Lung (tissue), 12 donors: ENCODE data around the gene ITGB7. TPM values are rescaled to one million over a fixed set of nuclear protein-coding genes. Genes with fewer than 3 reads are reported as not detected.

ENCODE experiments used
- ATAC-seq: fragments of 200-7000 bp; cut with Tn5 transposase; one replicate; pipeline ENCODE4 v1.9.1; 2020; ENCODE audit warnings: moderate number of reproducible peaks; ENCODE audit not compliant: insufficient read depth, low FRiP score
- DNase-seq, 3 donors: peaks; one replicate each; pipeline ENCODE4 v3.0.0-alpha.2; 2013 to 2017
- H3K27ac ChIP-seq, 2 donors: one replicate each; pipeline ENCODE4 v1.5.1; 2013; ENCODE audit warnings: mild to moderate bottlenecking in 2 of 2, moderate library complexity in 2 of 2, control low read depth in 1 of 2, inconsistent platforms in 1 of 2, low read depth in 1 of 2, low read length in 1 of 2
- H3K27me3 ChIP-seq, 3 donors: one replicate each; pipeline ENCODE4 v1.5.1; 2013; ENCODE audit warnings: low read length in 2 of 3; ENCODE audit not compliant: control insufficient read depth in 3 of 3, insufficient read depth in 3 of 3
- H3K36me3 ChIP-seq, 4 donors: one replicate each; pipeline ENCODE4 v1.5.1; 2013; ENCODE audit warnings: low read length in 4 of 4, mild to moderate bottlenecking in 1 of 4, moderate library complexity in 1 of 4; ENCODE audit not compliant: control insufficient read depth in 4 of 4, insufficient read depth in 4 of 4
- H3K4me1 ChIP-seq, 5 donors: one replicate each; pipeline ENCODE4 v1.5.1; 2013; ENCODE audit warnings: low read length in 5 of 5, mild to moderate bottlenecking in 2 of 5, moderate library complexity in 1 of 5; ENCODE audit not compliant: control insufficient read depth in 5 of 5, insufficient read depth in 5 of 5
- H3K4me3 ChIP-seq: one replicate; pipeline ENCODE4 v1.5.1; 2013; ENCODE audit warnings: mild to moderate bottlenecking, control low read depth, moderate library complexity
- H3K9ac ChIP-seq, 2 donors: one replicate each; pipeline ENCODE4 v1.5.1; 2013; ENCODE audit warnings: low read length in 2 of 2, control low read depth in 1 of 2; ENCODE audit not compliant: insufficient read depth in 1 of 2
- H3K9me3 ChIP-seq, 4 donors: one replicate each; pipeline ENCODE4 v1.5.1; 2013; ENCODE audit warnings: low read length in 3 of 4, mild to moderate bottlenecking in 1 of 4, moderate library complexity in 1 of 4; ENCODE audit not compliant: control insufficient read depth in 4 of 4, insufficient read depth in 3 of 4
- WGBS, 2 donors: extraction: QIAGEN DNeasy Blood & Tissue Kit; methylation state at CpG; one replicate each; pipeline ENCODE4 v1.1.7; 2013; 5-methylcytosine and 5-hydroxymethylcytosine counted together
- polyA plus RNA-seq, 2 donors: library from polyadenylated mRNA; stranded (reverse); fragments of 200-250 nt; gene quantifications; one replicate each; pipeline ENCODE4 v1.2.1, GENCODE V29; 2013
- total RNA-seq, 2 donors: library from RNA; depleted of rRNA in 1 of 2; stranded (reverse); fragments of >200 nt in 1 of 2; gene quantifications; one replicate each; pipeline ENCODE4 v1.2.1, GENCODE V29; 2014 to 2021
- TF ChIP-seq, protein P1 (sequence below): IDR thresholded peaks from 2 replicates; pipeline ENCODE4 v1.5.1; 2012; ENCODE audit warnings: mild to moderate bottlenecking; ENCODE audit errors: control extremely low read depth, extremely low read depth
- donor health status: control.
- donor health status: control.
- donor health status: Bipolar disorder and iron deficiency.
- donor health status: healthy.
- donor health status: DM: yes; HTN: yes; CAD: no.

The ITGB7 gene
- total and polyA plus RNA-seq, 4 donors = 2.3 to 7.9 (median 5.0) TPM

DNA sequence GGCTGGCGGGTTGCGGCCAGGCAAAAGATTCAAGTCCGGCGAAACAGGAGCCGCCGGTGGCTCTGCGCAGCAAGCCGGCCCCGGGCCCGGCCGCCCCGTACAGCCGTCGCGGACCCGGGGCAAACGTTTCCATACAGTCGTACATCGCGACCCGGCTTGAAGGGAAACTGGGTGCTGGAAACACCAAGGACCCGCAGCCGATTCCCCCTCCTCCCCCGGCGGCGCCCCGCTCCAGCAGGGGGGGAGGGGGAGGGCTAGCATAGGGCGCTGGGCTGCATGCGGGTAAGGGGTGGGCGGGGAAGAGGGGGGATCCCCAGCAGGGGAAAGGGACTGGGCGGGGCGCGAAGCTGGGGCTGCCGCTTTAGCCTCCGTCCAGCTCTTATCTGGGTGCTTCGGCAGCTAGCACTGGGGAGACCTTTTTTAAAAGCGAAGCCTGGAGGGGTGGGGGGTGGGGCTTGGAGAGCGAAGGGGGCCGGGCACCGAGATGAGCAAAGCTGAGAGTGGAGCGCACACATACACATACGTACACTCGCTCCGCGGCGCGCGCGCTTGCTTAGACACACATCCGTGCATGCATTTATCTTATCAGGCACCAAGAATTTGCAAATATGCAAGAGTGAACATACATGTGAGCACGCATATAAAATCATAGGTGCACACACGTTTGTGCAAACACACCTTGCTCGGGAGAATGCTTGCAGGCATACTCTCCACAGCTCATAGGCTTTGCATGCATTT is 13.1 kb upstream of the ITGB7 start:
- Histone ChIP-seq H3K27ac (peak overlapping the region; percentile 79 to 99), H3K4me1 (peaks cover 0 to 71% (median 44%) of the 10 kb centered on the region in 5 donors), H3K36me3 (peaks cover 0 to 3% (median under 1%) of the 10 kb centered on the region in 4 donors), H3K4me3 (peak overlapping the region; percentile 60), H3K27me3 (no peaks in the 10 kb centered on the region), H3K9me3 (no peaks in the 10 kb centered on the region), H3K9ac (peak overlapping the region in 1 of 2 donors; percentile 67)
- TF ChIP-seq, protein P1, sequence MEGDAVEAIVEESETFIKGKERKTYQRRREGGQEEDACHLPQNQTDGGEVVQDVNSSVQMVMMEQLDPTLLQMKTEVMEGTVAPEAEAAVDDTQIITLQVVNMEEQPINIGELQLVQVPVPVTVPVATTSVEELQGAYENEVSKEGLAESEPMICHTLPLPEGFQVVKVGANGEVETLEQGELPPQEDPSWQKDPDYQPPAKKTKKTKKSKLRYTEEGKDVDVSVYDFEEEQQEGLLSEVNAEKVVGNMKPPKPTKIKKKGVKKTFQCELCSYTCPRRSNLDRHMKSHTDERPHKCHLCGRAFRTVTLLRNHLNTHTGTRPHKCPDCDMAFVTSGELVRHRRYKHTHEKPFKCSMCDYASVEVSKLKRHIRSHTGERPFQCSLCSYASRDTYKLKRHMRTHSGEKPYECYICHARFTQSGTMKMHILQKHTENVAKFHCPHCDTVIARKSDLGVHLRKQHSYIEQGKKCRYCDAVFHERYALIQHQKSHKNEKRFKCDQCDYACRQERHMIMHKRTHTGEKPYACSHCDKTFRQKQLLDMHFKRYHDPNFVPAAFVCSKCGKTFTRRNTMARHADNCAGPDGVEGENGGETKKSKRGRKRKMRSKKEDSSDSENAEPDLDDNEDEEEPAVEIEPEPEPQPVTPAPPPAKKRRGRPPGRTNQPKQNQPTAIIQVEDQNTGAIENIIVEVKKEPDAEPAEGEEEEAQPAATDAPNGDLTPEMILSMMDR = no peak
- 0 to 1% methylated on average over 45 to 53 of the region's 53 CpGs for WGBS, 2 donors
- DNase-seq = peak; percentile 87 to 92 (median 90)
- peak; percentile 13 for ATAC-seq

DNA sequence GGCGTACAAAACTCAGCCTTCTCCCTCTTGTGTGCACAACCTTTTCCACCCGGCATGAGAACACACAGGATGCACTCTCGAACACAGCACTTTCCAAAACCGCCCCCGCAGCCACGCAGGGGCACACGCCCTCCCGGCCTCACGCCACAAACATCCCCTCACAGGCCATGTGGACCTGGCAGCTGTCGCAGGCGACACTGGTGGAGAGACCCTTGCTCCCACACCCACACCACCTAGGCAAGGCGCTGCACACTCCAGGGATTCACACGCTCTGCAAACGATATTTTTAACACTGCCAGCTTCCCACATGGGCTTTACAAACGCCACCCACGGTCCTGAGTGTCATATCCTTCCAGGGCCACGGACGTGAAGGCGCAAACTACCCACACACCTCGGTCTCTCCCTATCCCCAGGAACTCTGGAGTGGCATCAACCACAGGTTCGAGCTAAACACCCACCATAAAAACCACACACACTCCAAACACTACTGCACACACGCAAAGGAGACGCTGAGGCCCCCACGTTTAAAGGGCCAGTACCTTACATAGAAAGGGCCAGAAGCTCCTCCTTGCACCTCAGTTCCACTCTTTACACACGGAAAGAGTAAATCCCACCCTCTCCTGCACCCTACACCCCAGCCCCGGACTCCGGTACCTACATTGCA is 12.4 kb upstream of the ITGB7 start:
- peak overlapping the region in 1 of 2 donors; percentile 44 for H3K9ac ChIP-seq
- no peak for ATAC-seq
- H3K4me3 ChIP-seq = peak overlapping the region; percentile 60
- TF ChIP-seq, protein P1 = no peak
- H3K27ac ChIP-seq = peak overlapping the region; percentile 62 to 91
- no peaks in the 10 kb centered on the region for H3K27me3 ChIP-seq
- DNase-seq = peak; percentile 31 to 57 (median 50)
- H3K9me3 ChIP-seq = no peaks in the 10 kb centered on the region
- H3K4me1 ChIP-seq = peaks cover 0 to 64% (median 43%) of the 10 kb centered on the region in 5 donors
- peaks cover 0 to 6% (median 3%) of the 10 kb centered on the region in 4 donors for H3K36me3 ChIP-seq
- 3 to 16% methylated on average over 27 of the region's 27 CpGs for WGBS, 2 donors

DNA sequence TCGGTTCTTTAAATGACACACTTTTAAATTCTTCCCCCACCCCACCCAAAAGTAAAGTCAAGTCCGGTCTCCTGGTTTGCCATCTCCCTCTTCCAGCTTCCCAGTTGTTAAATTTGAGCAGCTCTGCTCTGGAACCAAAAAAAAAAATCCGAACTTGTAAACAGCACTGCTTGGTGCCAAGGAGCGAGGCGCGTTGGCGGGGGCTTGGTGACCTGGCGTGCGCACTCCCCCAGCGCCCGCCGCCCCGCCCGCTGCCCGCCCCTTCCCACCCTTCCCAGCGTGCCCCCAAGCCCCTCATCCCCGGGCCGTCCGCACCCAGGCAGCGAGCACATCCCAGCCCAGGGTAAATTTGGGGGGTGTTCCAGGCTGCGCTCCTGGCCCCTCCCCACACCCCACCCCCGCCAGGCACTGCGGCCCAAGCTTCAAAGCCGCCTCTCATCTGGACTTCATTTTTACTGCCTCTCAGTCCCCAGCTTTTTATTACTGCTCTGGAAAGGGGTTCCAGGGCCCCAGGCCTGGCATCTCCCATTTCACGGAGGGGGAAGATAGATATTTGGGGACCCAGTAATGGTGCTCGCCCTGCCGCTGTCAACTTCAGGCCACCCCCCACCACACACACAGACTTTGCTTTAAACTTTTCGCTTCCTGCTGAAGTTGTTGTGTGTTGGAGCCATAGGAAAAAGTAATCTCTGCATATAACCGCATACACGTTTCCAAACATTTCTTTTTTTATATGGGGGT is 11.7 kb upstream of the ITGB7 start:
- no peak for ATAC-seq
- TF ChIP-seq, protein P1 = no peak
- 39 to 70% methylated on average over 30 of the region's 30 CpGs for WGBS, 2 donors
- H3K4me1 ChIP-seq = peaks cover 0 to 57% (median 37%) of the 10 kb centered on the region in 5 donors
- no peaks in the 10 kb centered on the region for H3K9me3 ChIP-seq
- peak in 2 of 3 donors; percentile 50 to 79 for DNase-seq
- peak overlapping the region in 1 of 2 donors; percentile 44 for H3K9ac ChIP-seq
- H3K36me3 ChIP-seq = peaks cover 0 to 10% (median 6%) of the 10 kb centered on the region in 4 donors
- H3K27me3 ChIP-seq = no peaks in the 10 kb centered on the region
- peak overlapping the region; percentile 60 for H3K4me3 ChIP-seq
- peak overlapping the region; percentile 62 to 91 for H3K27ac ChIP-seq
